CD14-positive monocyte (primary cell): ENCODE results near the gene CSRNP2. TPM values are rescaled to one million over a fixed set of nuclear protein-coding genes. Genes with fewer than 3 reads are reported as not detected.

Source experiments
- DNase-seq, 3 donors: peaks; one replicate each; pipeline ENCODE4 v3.0.0-alpha.2; 2011 to 2022
- H2AFZ ChIP-seq: 2 replicates; pipeline ENCODE4 v1.6.0; 2012; ENCODE audit warnings: mild to moderate bottlenecking, low read depth, low read length, inconsistent platforms; ENCODE audit not compliant: insufficient read depth, poor library complexity, severe bottlenecking
- H3K27ac ChIP-seq, 2 donors: 1 replicate in 1 of 2; 2 replicates in 1 of 2; pipeline ENCODE4 v1.5.1; 2012 to 2013; ENCODE audit warnings: low read length in 2 of 2, control low read depth in 1 of 2, inconsistent platforms in 1 of 2, low read depth in 1 of 2, mild to moderate bottlenecking in 1 of 2
- H3K27me3 ChIP-seq, 2 donors: one replicate each; pipeline versions ENCODE4 v1.6.0 to v1.6.1; 2011 to 2013; ENCODE audit warnings: low read length in 2 of 2; ENCODE audit not compliant: control insufficient read depth in 2 of 2, insufficient read depth in 2 of 2
- H3K36me3 ChIP-seq, 2 donors: replicated peaks in 1 of 2; 1 replicate in 1 of 2; 2 replicates in 1 of 2; pipeline versions ENCODE4 v1.5.1 to v1.6.1; 2012 to 2013; ENCODE audit warnings: low read length in 2 of 2, control low read depth in 1 of 2, inconsistent platforms in 1 of 2, mild to moderate bottlenecking in 1 of 2; ENCODE audit not compliant: insufficient read depth in 2 of 2, control insufficient read depth in 1 of 2
- H3K4me1 ChIP-seq, 2 donors: 1 replicate in 1 of 2; 2 replicates in 1 of 2; pipeline versions ENCODE4 v1.5.1 to v1.6.1; 2012 to 2013; ENCODE audit warnings: low read length in 2 of 2, control low read depth in 1 of 2, inconsistent platforms in 1 of 2, mild to moderate bottlenecking in 1 of 2, moderate library complexity in 1 of 2; ENCODE audit not compliant: insufficient read depth in 2 of 2, control insufficient read depth in 1 of 2
- H3K4me2 ChIP-seq: replicated peaks from 2 replicates; pipeline ENCODE3; 2012; ENCODE audit warnings: low read length, moderate library complexity, mild to moderate bottlenecking; ENCODE audit not compliant: poor library complexity, severe bottlenecking; ENCODE audit errors: extremely low read depth
- H3K4me3 ChIP-seq, 3 experiments: fragments of 200-600 bp in 1 of 3; sonication (generic) in 1 of 3; replicated peaks in 1 of 3; 1 replicate in 2 of 3; 2 replicates in 1 of 3; pipeline ENCODE4 v1.5.1; 2011 to 2013; ENCODE audit warnings: low read length in 3 of 3, mild to moderate bottlenecking in 3 of 3, control low read depth in 2 of 3, low read depth in 2 of 3, inconsistent platforms in 1 of 3, moderate library complexity in 1 of 3
- H3K79me2 ChIP-seq: 2 replicates; pipeline ENCODE4 v1.6.0; 2012; ENCODE audit warnings: mild to moderate bottlenecking, control low read depth, inconsistent platforms, low read length, moderate library complexity; ENCODE audit not compliant: insufficient read depth
- H3K9ac ChIP-seq: 2 replicates; pipeline ENCODE4 v1.6.0; 2017; ENCODE audit warnings: low read length, mild to moderate bottlenecking; ENCODE audit not compliant: insufficient read depth, poor library complexity, severe bottlenecking
- H3K9me3 ChIP-seq, 2 donors: replicated peaks in 1 of 2; 1 replicate in 1 of 2; 2 replicates in 1 of 2; pipeline versions ENCODE4 v1.5.1 to v1.6.1; 2012 to 2013; ENCODE audit warnings: low read length in 2 of 2, control low read depth in 1 of 2; ENCODE audit not compliant: control insufficient read depth in 1 of 2, insufficient read depth in 1 of 2
- H4K20me1 ChIP-seq: 2 replicates; pipeline ENCODE4 v1.6.0; 2012; ENCODE audit warnings: mild to moderate bottlenecking, low read length, control low read depth, moderate library complexity; ENCODE audit not compliant: insufficient read depth
- H3K27ac Mint-ChIP-seq, 7 donors: one replicate each; pipeline ENCODE4 v1.8.0; 2020; ENCODE audit warnings: mild to moderate bottlenecking in 7 of 7, mixed read lengths in 7 of 7, moderate library complexity in 6 of 7, inconsistent platforms in 2 of 7
- H3K27me3 Mint-ChIP-seq, 3 donors: one replicate each; pipeline ENCODE4 v1.8.0; 2021 to 2022; ENCODE audit warnings: low read depth in 3 of 3, mild to moderate bottlenecking in 3 of 3, mixed read lengths in 3 of 3, moderate library complexity in 3 of 3, inconsistent platforms in 1 of 3
- H3K36me3 Mint-ChIP-seq, 2 donors: one replicate each; pipeline ENCODE4 v1.8.0; 2020; ENCODE audit warnings: mixed read lengths in 2 of 2, inconsistent platforms in 1 of 2, mild to moderate bottlenecking in 1 of 2
- H3K4me1 Mint-ChIP-seq: one replicate; pipeline ENCODE4 v1.8.0; 2020; ENCODE audit warnings: mild to moderate bottlenecking, mixed read lengths
- H3K4me3 Mint-ChIP-seq, 2 donors: one replicate each; pipeline ENCODE4 v1.8.0; 2020; ENCODE audit warnings: mild to moderate bottlenecking in 2 of 2, mixed read lengths in 2 of 2, moderate library complexity in 1 of 2
- H3K9me3 Mint-ChIP-seq, 7 donors: one replicate each; pipeline ENCODE4 v1.8.0; 2020 to 2022; ENCODE audit warnings: mixed read lengths in 7 of 7, mild to moderate bottlenecking in 6 of 7, moderate library complexity in 6 of 7, inconsistent platforms in 2 of 7
- WGBS: methylation state at CpG from one replicate; pipeline ENCODE4 v1.1.5; 2013; ENCODE audit warnings: missing lambda C conversion rate; ENCODE audit not compliant: insufficient coverage; 5-methylcytosine and 5-hydroxymethylcytosine counted together
- intact Hi-C, 2 donors: fragments of 100-400 bp; cut with micrococcal nuclease; formaldehyde crosslinking; loops; one replicate each; pipeline versions ENCODE4 v1.15.0 to v1.15.1; 2023
- polyA plus RNA-seq, 3 donors: library from polyadenylated mRNA; depleted of rRNA in 1 of 3; unstranded in 2 of 3; stranded (reverse) in 1 of 3; fragments of 300-500 nt in 2 of 3; fragments of >200 nt in 1 of 3; fragmentation: Illumina TruSeq in 2 of 3; gene quantifications; 1 replicate in 2 of 3; 2 replicates in 1 of 3; pipeline ENCODE4 v1.2.3, GENCODE V29; 2012 to 2021
- TF ChIP-seq, protein P1 (sequence below): fragments of 200-600 bp; IDR thresholded peaks from one replicate; pipeline ENCODE4 v1.8.0; 2022; ENCODE audit warnings: antibody characterized with exemption, mild to moderate bottlenecking

CSRNP2 gene
- polyA plus RNA-seq, 3 donors = 1.7 to 8.0 (median 2.6) TPM

DNA sequence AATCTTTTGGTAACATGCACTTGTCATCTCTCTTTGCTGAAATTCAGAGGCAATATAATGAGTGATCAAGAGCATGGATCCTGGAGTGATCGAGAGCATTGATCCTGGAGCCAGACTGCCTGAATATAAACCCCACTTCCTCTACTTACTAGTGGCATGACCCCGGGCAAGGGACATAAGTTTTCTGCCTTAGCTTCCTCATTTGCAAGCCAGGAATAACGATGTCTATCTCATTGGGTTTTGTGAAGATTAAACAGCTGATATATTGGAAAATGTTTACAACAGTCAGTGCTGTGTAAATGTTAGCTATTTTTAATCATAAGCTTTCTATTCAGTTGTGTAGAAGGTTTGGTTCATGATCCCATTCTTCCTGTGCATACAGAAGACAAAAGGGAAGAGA is 2.4 kb upstream of the CSRNP2 start:
- no peaks in the 10 kb centered on the region for H3K27me3 ChIP-seq
- H2AFZ ChIP-seq = no peak overlapping the region
- Mint-ChIP-seq H3K27me3 (no peaks in the 10 kb centered on the region), H3K36me3 (peaks cover 12 to 20% of the 10 kb centered on the region in 2 donors), H3K9me3 (no peaks in the 10 kb centered on the region), H3K27ac (peak overlapping the region in 2 of 7 donors; percentile 11 to 40), H3K4me1 (peaks cover 33% of the 10 kb centered on the region), H3K4me3 (no peak overlapping the region)
- TF ChIP-seq, protein P1, sequence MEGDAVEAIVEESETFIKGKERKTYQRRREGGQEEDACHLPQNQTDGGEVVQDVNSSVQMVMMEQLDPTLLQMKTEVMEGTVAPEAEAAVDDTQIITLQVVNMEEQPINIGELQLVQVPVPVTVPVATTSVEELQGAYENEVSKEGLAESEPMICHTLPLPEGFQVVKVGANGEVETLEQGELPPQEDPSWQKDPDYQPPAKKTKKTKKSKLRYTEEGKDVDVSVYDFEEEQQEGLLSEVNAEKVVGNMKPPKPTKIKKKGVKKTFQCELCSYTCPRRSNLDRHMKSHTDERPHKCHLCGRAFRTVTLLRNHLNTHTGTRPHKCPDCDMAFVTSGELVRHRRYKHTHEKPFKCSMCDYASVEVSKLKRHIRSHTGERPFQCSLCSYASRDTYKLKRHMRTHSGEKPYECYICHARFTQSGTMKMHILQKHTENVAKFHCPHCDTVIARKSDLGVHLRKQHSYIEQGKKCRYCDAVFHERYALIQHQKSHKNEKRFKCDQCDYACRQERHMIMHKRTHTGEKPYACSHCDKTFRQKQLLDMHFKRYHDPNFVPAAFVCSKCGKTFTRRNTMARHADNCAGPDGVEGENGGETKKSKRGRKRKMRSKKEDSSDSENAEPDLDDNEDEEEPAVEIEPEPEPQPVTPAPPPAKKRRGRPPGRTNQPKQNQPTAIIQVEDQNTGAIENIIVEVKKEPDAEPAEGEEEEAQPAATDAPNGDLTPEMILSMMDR = no peak
- peak overlapping the region in 1 of 2 donors; percentile 0 for H3K27ac ChIP-seq
- peaks cover 2% of the 10 kb centered on the region for H4K20me1 ChIP-seq
- H3K9ac ChIP-seq = no peak overlapping the region
- no peak overlapping the region for H3K4me3 ChIP-seq
- H3K9me3 ChIP-seq = no peaks in the 10 kb centered on the region
- peaks cover 0 to 6% of the 10 kb centered on the region in 2 donors for H3K36me3 ChIP-seq
- no CpG with 5 or more reads among the region's 3 CpGs for WGBS
- DNase-seq = peak; percentile 6 to 39 (median 26)
- peaks cover 16% of the 10 kb centered on the region for H3K79me2 ChIP-seq
- peaks cover 26 to 38% of the 10 kb centered on the region in 2 donors for H3K4me1 ChIP-seq
- intact Hi-C loops = loop anchor here (10.0 kb wide), 2 partner anchors 159 to 321 kb away; partner anchors contain the start of gene ATF1 (in 1 of the 2)
- no peak overlapping the region for H3K4me2 ChIP-seq

DNA sequence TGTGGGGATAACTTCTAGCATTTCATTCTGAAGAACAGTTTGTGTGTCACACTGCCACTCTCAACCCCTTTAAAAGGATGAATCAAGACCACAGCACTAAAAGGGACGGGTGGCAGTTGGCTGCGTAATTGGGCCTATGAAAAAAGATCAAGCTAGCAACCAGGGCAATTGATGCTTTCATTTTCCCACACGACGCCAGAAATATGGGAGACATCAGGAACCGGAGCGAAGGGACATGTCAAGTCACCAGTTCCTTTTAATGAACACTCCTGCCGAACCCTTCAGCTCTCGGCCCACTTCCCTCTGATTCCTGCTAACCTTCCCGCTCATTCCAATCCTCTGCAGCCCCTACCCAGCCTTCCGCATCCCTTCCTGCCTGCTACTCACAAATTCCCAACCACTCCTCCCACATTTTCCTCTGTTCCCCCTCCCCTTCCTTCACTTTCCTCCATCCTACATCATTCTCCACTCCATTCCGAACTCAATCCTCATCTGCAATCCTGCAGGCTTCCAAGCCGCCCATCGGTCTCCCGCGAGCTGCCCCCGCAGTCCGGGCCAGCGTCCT is 753 bp downstream of the CSRNP2 start:
- H3K4me3 Mint-ChIP-seq = peak overlapping the region; percentile 98 to 100
- H3K36me3 Mint-ChIP-seq = peaks cover 10 to 13% of the 10 kb centered on the region in 2 donors
- 3% methylated on average over 18 of the region's 18 CpGs for whole genome bisulfite sequencing
- H3K79me2 ChIP-seq = peaks cover 19% of the 10 kb centered on the region
- H3K9me3 ChIP-seq = no peaks in the 10 kb centered on the region
- no peaks in the 10 kb centered on the region for H3K27me3 ChIP-seq
- H2AFZ ChIP-seq = peak overlapping the region; percentile 94
- H3K4me1 ChIP-seq = peaks cover 26 to 38% of the 10 kb centered on the region in 2 donors
- peak; percentile 2 to 33 (median 21) for DNase-seq
- peaks cover 0 to 3% (median 0%) of the 10 kb centered on the region in 7 donors for H3K9me3 Mint-ChIP-seq
- H3K36me3 ChIP-seq = no peaks in the 10 kb centered on the region
- no peaks in the 10 kb centered on the region for H3K27me3 Mint-ChIP-seq
- peak overlapping the region; percentile 45 to 90 (median 82) for H3K27ac Mint-ChIP-seq
- peak overlapping the region; percentile 99 for H3K4me2 ChIP-seq
- peak overlapping the region in 1 of 2 donors; percentile 74 for H3K27ac ChIP-seq
- H4K20me1 ChIP-seq = peaks cover 13% of the 10 kb centered on the region
- intact Hi-C loops = loop anchor here (10.0 kb wide), 2 partner anchors 162 to 318 kb away; partner anchors contain the start of gene ATF1 (in 1 of the 2)
- peak overlapping the region; percentile 72 to 97 (median 74) for H3K4me3 ChIP-seq
- H3K9ac ChIP-seq = peak overlapping the region; percentile 93
- TF ChIP-seq, protein P1 = no peak
- H3K4me1 Mint-ChIP-seq = peaks cover 33% of the 10 kb centered on the region
